HepG2 (cell line): Measurements from ENCODE around the gene ABCC3. TPM values are rescaled to one million over a fixed set of nuclear protein-coding genes. Genes with fewer than 3 reads are reported as not detected.

Source experiments
- CC2D1A ChIP-seq: sonication (generic); formaldehyde crosslinking; IDR thresholded peaks from 2 replicates; pipeline ENCODE4 v1.8.1; 2023; ENCODE audit warnings: mild to moderate bottlenecking, missing genetic modification reagents
- FIP1L1 ChIP-seq: fragments of 200-400 bp; formaldehyde crosslinking; IDR thresholded peaks from 2 replicates; pipeline ENCODE4 v1.6.1; 2018; ENCODE audit warnings: low read depth, mild to moderate bottlenecking, low read length, moderate library complexity, borderline replicate concordance; ENCODE audit not compliant: insufficient read depth
- GTF2F1 ChIP-seq: fragments of 150-350 bp; IDR thresholded peaks from 2 replicates; pipeline ENCODE4 v1.6.1; 2014; ENCODE audit warnings: low read length
- KLF12 ChIP-seq: sonication (generic); formaldehyde crosslinking; IDR thresholded peaks from 2 replicates; pipeline ENCODE4 v1.4.0; 2020; ENCODE audit warnings: missing genetic modification reagents, borderline replicate concordance
- MAFG ChIP-seq: sonication (generic); formaldehyde crosslinking; IDR thresholded peaks from 2 replicates; pipeline ENCODE4 v1.5.1; 2020; ENCODE audit warnings: mild to moderate bottlenecking, missing genetic modification reagents
- MXI1 ChIP-seq: IDR thresholded peaks from 3 replicates; pipeline ENCODE4 v1.6.1; 2012; ENCODE audit warnings: low read depth, low read length, inconsistent platforms, borderline replicate concordance
- PHF8 ChIP-seq: sonication (generic); formaldehyde crosslinking; IDR thresholded peaks from 2 replicates; pipeline ENCODE4 v1.5.0; 2020; ENCODE audit warnings: missing genetic modification reagents
- RAD51 ChIP-seq: fragments of 450-650 bp; IDR thresholded peaks from 2 replicates; pipeline ENCODE4 v1.6.1; 2016; ENCODE audit warnings: borderline replicate concordance
- RFXANK ChIP-seq: IDR thresholded peaks from 2 replicates; pipeline ENCODE4 v1.6.1; 2016
- SAFB2 ChIP-seq: sonication (generic); formaldehyde crosslinking; IDR thresholded peaks from 2 replicates; pipeline ENCODE4 v1.5.1; 2020; ENCODE audit warnings: missing genetic modification reagents, low read depth, mild to moderate bottlenecking, borderline replicate concordance
- ZBTB34 ChIP-seq: sonication (generic); formaldehyde crosslinking; IDR thresholded peaks from 2 replicates; pipeline ENCODE4 v1.8.0; 2022; ENCODE audit warnings: mild to moderate bottlenecking, missing genetic modification reagents
- ZKSCAN5 ChIP-seq: sonication (generic); formaldehyde crosslinking; IDR thresholded peaks from 2 replicates; pipeline ENCODE4 v1.5.1; 2020; ENCODE audit warnings: mild to moderate bottlenecking, missing genetic modification reagents
- ZNF335 ChIP-seq: sonication (generic); formaldehyde crosslinking; IDR thresholded peaks from 2 replicates; pipeline ENCODE4 v1.4.0; 2020; ENCODE audit warnings: missing genetic modification reagents
- ZNF484 ChIP-seq: sonication (generic); formaldehyde crosslinking; IDR thresholded peaks from 2 replicates; pipeline ENCODE4 v1.5.1; 2020; ENCODE audit warnings: mild to moderate bottlenecking, low read depth, missing genetic modification reagents, borderline replicate concordance
- ZNF761 ChIP-seq: sonication (generic); formaldehyde crosslinking; conservative IDR thresholded peaks from 2 replicates; pipeline ENCODE4 v1.4.0; 2020; ENCODE audit warnings: mild to moderate bottlenecking, missing genetic modification reagents
- ZNF788 ChIP-seq: sonication (generic); formaldehyde crosslinking; IDR thresholded peaks from 2 replicates; pipeline ENCODE4 v1.5.0; 2020; ENCODE audit warnings: mild to moderate bottlenecking, missing genetic modification reagents, borderline replicate concordance
- ZNF800 ChIP-seq: sonication (generic); formaldehyde crosslinking; IDR thresholded peaks from 2 replicates; pipeline ENCODE4 v1.4.0; 2020; ENCODE audit warnings: missing genetic modification reagents
- ZNF839 ChIP-seq: sonication (generic); formaldehyde crosslinking; IDR thresholded peaks from 2 replicates; pipeline ENCODE4 v1.4.0; 2020; ENCODE audit warnings: missing genetic modification reagents, mild to moderate bottlenecking, borderline replicate concordance
- polyA plus RNA-seq, 8 experiments: library from polyadenylated mRNA; depleted of rRNA in 3 of 8; stranded (reverse) in 7 of 8; unstranded in 1 of 8; fragments of >200 nt; fragmentation: Illumina TruSeq in 4 of 8; extraction: Trizol in 4 of 8; gene quantifications; 2 replicates each; pipeline versions ENCODE4 v1.2.1 to v1.2.3, GENCODE V29; 2011 to 2016; ENCODE audit warnings: low read depth in 4 of 8, missing spikeins in 1 of 8, mixed read lengths in 1 of 8; ENCODE audit not compliant: insufficient read depth in 1 of 8
- total RNA-seq, 5 experiments: library from RNA; depleted of rRNA; stranded (reverse); fragments of >200 nt; fragmentation: Illumina TruSeq; extraction: Trizol; gene quantifications; 2 replicates each; pipeline ENCODE4 v1.2.3, GENCODE V29; 2016; ENCODE audit warnings: low read depth in 1 of 5
- TF ChIP-seq, protein P1 (sequence below): sonication (generic); formaldehyde crosslinking; conservative IDR thresholded peaks from 2 replicates; pipeline ENCODE4 v1.8.0; 2022; ENCODE audit warnings: low read depth, missing genetic modification reagents
- TF ChIP-seq, protein P2 (sequence below): sonication (generic); formaldehyde crosslinking; IDR thresholded peaks from 2 replicates; pipeline ENCODE4 v1.9.0; 2022; ENCODE audit warnings: missing genetic modification reagents, mild to moderate bottlenecking, borderline replicate concordance
- TF ChIP-seq, protein P3 (sequence below): sonication (generic); formaldehyde crosslinking; IDR thresholded peaks from 2 replicates; pipeline ENCODE4 v1.5.1; 2020; ENCODE audit warnings: missing genetic modification reagents, mild to moderate bottlenecking, borderline replicate concordance

The ABCC3 gene
- total and polyA plus RNA-seq, 2 of the 13 experiments (the other 11 are each of a cell fraction or from before 2014, with no cell fraction given), result 25.2 to 50.7 TPM

DNA sequence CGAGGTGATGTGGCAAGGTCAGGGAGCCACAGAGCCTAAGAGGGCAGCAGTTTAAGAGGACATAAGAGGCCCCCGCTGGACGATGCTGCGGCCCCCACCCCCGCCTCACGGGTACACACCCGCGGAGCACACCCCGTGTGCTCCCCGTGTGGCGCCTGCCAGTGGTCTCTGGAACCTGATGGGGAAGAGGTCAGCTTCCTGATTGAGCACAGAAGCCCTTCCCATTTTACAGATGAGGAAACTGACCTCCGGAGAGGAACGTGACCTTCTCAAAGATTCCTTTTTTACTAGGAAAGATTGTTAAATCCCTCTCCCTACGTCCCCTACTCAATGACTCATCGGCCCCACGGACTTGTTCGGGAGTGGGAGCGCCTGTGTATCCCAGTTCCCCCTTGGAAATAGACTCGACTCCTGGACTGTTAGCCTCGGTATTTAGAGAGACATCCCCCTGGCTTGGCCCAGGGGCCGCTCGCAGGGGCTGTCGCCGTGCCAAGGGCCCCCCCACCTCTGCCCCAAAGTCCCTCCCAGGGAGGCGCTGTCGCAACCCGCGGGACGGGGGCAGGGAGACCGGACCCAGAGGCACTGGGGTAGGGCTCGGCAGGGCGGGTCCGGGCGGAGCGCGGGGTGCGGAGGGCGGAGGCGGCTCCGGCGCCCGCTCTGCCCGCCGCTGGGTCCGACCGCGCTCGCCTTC lies at the start of gene ABCC3 (continued):
- no peak for TF ChIP-seq ZBTB34 (CRISPR knock-in tag)
- 0 out of 3 replicates have a peak, but pooled peaks have one; percentile 9 for TF ChIP-seq MXI1
- TF ChIP-seq MAFG, result no peak
- TF ChIP-seq KLF12, result no peak
- TF ChIP-seq ZNF761, result no peak
- no peak for TF ChIP-seq ZNF839 (CRISPR knock-in tag)
- TF ChIP-seq, protein P1, sequence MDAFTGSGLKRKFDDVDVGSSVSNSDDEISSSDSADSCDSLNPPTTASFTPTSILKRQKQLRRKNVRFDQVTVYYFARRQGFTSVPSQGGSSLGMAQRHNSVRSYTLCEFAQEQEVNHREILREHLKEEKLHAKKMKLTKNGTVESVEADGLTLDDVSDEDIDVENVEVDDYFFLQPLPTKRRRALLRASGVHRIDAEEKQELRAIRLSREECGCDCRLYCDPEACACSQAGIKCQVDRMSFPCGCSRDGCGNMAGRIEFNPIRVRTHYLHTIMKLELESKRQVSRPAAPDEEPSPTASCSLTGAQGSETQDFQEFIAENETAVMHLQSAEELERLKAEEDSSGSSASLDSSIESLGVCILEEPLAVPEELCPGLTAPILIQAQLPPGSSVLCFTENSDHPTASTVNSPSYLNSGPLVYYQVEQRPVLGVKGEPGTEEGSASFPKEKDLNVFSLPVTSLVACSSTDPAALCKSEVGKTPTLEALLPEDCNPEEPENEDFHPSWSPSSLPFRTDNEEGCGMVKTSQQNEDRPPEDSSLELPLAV (CRISPR knock-in tag), result no peak
- no peak for TF ChIP-seq ZNF484 (CRISPR knock-in tag)
- no peak for TF ChIP-seq ZKSCAN5 (CRISPR knock-in tag)
- TF ChIP-seq SAFB2 (CRISPR knock-in tag), result no peak
- TF ChIP-seq PHF8, result no peak
- no peak for TF ChIP-seq ZNF800 (CRISPR knock-in tag)
- no peak for TF ChIP-seq RFXANK (CRISPR knock-in tag)
- no peak for TF ChIP-seq FIP1L1
- no peak for TF ChIP-seq GTF2F1
- TF ChIP-seq RAD51, result no peak
- TF ChIP-seq CC2D1A (CRISPR knock-in tag), result no peak
- TF ChIP-seq, protein P2, sequence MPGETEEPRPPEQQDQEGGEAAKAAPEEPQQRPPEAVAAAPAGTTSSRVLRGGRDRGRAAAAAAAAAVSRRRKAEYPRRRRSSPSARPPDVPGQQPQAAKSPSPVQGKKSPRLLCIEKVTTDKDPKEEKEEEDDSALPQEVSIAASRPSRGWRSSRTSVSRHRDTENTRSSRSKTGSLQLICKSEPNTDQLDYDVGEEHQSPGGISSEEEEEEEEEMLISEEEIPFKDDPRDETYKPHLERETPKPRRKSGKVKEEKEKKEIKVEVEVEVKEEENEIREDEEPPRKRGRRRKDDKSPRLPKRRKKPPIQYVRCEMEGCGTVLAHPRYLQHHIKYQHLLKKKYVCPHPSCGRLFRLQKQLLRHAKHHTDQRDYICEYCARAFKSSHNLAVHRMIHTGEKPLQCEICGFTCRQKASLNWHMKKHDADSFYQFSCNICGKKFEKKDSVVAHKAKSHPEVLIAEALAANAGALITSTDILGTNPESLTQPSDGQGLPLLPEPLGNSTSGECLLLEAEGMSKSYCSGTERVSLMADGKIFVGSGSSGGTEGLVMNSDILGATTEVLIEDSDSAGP (CRISPR knock-in tag), result no peak
- TF ChIP-seq ZNF788, result peak; percentile 72; the same call in 1 of the 2 replicates
- TF ChIP-seq, protein P3, sequence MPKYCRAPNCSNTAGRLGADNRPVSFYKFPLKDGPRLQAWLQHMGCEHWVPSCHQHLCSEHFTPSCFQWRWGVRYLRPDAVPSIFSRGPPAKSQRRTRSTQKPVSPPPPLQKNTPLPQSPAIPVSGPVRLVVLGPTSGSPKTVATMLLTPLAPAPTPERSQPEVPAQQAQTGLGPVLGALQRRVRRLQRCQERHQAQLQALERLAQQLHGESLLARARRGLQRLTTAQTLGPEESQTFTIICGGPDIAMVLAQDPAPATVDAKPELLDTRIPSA (CRISPR knock-in tag), result no peak
- TF ChIP-seq ZNF335 (CRISPR knock-in tag), result no peak
